Mesodermal cell (in vitro differentiated cells): ENCODE results near the gene PRR5L.

ENCODE experiments used
- H3K27ac ChIP-seq: 2 replicates; pipeline ENCODE4 v1.7.0; 2013; ENCODE audit warnings: mild to moderate bottlenecking, low read depth, low read length, moderate library complexity; ENCODE audit not compliant: severe bottlenecking
- H3K36me3 ChIP-seq: 2 replicates; pipeline ENCODE4 v1.7.1; 2013; ENCODE audit warnings: mild to moderate bottlenecking, low read length, moderate library complexity; ENCODE audit not compliant: control insufficient read depth, insufficient read depth
- H3K4me1 ChIP-seq: one replicate; pipeline ENCODE4 v1.7.1; 2013; ENCODE audit warnings: mild to moderate bottlenecking, low read length; ENCODE audit not compliant: insufficient read depth, control insufficient read depth, poor library complexity, severe bottlenecking
- H3K4me3 ChIP-seq: 2 replicates; pipeline ENCODE4 v1.7.0; 2013; ENCODE audit warnings: low read length, control low read depth, mild to moderate bottlenecking; ENCODE audit not compliant: insufficient read depth, poor library complexity, severe bottlenecking; ENCODE audit errors: extremely low read depth
- H3K9me3 ChIP-seq: 2 replicates; pipeline ENCODE4 v1.7.1; 2013; ENCODE audit warnings: mild to moderate bottlenecking, low read length, moderate library complexity; ENCODE audit not compliant: control insufficient read depth
- WGBS, 2 experiments: methylation state at CpG; one replicate each; pipeline ENCODE4 v1.1.5; 2013; ENCODE audit warnings: missing lambda C conversion rate in 2 of 2; ENCODE audit not compliant: insufficient coverage in 2 of 2; 5-methylcytosine and 5-hydroxymethylcytosine counted together

PRR5L gene

DNA sequence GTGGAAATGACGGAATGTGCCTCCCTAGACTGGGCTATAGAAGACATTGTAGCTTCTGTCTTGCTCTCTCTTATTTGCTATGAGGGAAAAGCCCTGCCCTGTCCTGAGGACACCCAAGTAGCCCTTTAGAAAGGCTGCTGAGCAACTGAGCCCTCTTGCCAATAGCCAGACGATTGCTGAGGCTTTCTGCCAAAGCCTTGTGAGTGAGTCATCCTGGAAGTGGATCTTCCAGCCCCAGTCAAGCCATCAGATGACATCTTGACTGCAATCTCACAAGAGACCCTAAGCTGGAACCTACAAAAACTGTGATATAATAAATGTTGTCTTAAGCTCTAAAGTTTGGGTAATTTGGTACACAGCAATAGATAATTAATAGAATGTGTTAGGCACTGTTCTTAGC lies 217.9 kb downstream of the PRR5L start:
- Histone ChIP-seq H3K4me1 (no peaks in the 10 kb centered on the region), H3K27ac (no peak overlapping the region), H3K4me3 (no peak overlapping the region), H3K9me3 (peaks cover 10% of the 10 kb centered on the region), H3K36me3 (no peaks in the 10 kb centered on the region)
- WGBS, 2 experiments, result 90 to 91% methylated on average over 1 to 2 of the region's 2 CpGs
